AG09319 (cell line): ENCODE results near the gene TBC1D21.

Source experiments
- DNase-seq: peaks from one replicate; pipeline ENCODE4 v3.0.0-alpha.2; 2010; ENCODE audit warnings: low read depth; ENCODE audit errors: extremely low read depth
- TF ChIP-seq, protein P1 (sequence below): IDR thresholded peaks from 2 replicates; pipeline ENCODE4 v1.5.1; 2011; ENCODE audit warnings: low read depth, mild to moderate bottlenecking, inconsistent platforms, low read length, moderate library complexity

Gene TBC1D21

GRCh38 chr15:73927476-73928240, 54.3 kb downstream of the TBC1D21 start:
- TF ChIP-seq, protein P1, sequence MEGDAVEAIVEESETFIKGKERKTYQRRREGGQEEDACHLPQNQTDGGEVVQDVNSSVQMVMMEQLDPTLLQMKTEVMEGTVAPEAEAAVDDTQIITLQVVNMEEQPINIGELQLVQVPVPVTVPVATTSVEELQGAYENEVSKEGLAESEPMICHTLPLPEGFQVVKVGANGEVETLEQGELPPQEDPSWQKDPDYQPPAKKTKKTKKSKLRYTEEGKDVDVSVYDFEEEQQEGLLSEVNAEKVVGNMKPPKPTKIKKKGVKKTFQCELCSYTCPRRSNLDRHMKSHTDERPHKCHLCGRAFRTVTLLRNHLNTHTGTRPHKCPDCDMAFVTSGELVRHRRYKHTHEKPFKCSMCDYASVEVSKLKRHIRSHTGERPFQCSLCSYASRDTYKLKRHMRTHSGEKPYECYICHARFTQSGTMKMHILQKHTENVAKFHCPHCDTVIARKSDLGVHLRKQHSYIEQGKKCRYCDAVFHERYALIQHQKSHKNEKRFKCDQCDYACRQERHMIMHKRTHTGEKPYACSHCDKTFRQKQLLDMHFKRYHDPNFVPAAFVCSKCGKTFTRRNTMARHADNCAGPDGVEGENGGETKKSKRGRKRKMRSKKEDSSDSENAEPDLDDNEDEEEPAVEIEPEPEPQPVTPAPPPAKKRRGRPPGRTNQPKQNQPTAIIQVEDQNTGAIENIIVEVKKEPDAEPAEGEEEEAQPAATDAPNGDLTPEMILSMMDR: peak; percentile 56
- no peak for DNase-seq

- TF ChIP-seq, protein P1: no peak
- DNase-seq: no peak
Measured at GRCh38 chr15:73928241-73928579, 54.8 kb downstream of the TBC1D21 start.

- no peak for DNase-seq
- TF ChIP-seq, protein P1: no peak
Measured at GRCh38 chr15:73928971-73929627, 55.7 kb downstream of the TBC1D21 start.

GRCh38 chr15:73930371-73930770, 57.0 kb downstream of the TBC1D21 start:
- TF ChIP-seq, protein P1: no peak
- no peak for DNase-seq

DNA sequence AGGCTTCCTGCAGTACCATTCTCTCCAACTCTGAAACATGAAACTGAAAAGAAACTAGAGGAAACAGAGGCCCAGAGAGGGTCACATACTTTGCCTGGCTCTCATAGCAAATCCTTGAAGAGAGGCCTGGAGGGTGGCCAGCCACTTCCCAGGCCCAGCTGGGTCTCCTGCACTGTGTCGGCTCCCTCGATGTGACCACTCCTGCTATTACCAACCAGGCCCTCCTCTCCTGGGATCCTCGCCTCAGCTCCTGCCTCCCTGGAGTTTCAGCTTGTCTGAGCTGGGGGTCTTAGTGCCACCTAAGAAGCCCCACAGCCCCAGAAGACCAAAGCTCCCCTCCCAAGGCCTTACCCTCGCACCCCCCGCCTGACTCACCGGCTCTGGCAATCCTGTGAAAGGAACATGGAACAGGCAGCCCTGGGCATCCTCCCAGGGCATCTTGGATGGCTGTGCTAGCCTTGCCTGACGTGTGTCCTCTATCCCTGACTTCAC, 57.5 kb downstream of the TBC1D21 start:
- TF ChIP-seq, protein P1: no peak
- DNase-seq: peak; percentile 73

GRCh38 chr15:73931441-73931840, 58.1 kb downstream of the TBC1D21 start:
- DNase-seq: no peak
- TF ChIP-seq, protein P1: no peak
